GM18907 (cell line): Measurements from ENCODE around the gene EMC8.
"Not testable (repeated sequence)": the region's sequence is repeated elsewhere in the genome, so short reads cannot be mapped to it uniquely, and the experiment has no call there.

ENCODE experiments used
- ATAC-seq: cut with Tn5 transposase; IDR thresholded peaks from one replicate; pipeline ENCODE4 v1.9.1; 2021; ENCODE audit warnings: mild to moderate bottlenecking, moderate library complexity; ENCODE audit not compliant: unreplicated experiment

Gene EMC8

DNA sequence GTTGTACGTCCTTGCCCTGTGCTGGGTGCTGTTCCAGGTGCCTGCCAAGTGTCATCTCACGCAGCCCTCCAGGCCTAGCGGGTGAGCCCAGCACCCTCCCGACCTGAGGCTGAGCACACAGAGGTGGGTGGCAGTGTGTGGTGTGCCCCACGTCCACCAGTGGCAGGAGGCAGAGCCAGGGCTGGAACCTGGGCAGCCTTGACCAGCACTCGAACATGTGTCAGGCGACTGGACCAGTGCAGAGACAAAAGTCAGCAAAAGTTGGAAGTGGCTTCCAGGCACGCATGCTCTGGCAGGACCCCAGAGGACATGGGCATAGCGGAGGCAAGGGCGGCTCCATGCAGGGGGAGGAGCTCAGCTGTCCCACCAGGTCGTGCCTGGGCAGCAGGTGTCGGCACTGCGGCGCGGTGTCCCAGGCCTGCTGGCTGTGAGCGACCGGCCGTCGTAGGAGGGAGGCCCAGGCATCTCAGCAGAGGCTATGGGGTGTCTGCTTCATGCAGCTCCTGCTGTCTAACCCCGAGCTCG is 35.9 kb upstream of the EMC8 start:
- ATAC-seq, result no peak

DNA sequence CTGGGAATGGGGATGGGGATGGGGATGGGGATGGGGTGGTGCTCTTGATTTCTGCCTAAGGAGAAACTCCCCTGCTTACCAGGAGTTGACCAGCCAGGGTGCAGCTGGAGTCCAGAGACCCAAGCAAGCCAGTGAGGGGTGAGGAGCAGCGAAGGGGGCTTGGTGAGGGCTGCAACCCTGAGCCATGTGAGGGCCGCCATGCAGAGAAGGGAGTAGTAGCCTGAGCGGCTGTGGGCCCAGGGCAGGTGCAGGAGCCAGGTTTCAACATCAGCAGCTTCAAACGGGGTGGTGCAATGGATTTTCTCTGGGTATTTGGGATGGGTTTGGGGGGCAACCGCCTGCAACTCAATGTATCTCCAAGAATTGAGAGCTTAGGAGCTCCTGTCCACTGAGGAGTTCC is 35.4 kb upstream of the EMC8 start:
- no peak for ATAC-seq

DNA sequence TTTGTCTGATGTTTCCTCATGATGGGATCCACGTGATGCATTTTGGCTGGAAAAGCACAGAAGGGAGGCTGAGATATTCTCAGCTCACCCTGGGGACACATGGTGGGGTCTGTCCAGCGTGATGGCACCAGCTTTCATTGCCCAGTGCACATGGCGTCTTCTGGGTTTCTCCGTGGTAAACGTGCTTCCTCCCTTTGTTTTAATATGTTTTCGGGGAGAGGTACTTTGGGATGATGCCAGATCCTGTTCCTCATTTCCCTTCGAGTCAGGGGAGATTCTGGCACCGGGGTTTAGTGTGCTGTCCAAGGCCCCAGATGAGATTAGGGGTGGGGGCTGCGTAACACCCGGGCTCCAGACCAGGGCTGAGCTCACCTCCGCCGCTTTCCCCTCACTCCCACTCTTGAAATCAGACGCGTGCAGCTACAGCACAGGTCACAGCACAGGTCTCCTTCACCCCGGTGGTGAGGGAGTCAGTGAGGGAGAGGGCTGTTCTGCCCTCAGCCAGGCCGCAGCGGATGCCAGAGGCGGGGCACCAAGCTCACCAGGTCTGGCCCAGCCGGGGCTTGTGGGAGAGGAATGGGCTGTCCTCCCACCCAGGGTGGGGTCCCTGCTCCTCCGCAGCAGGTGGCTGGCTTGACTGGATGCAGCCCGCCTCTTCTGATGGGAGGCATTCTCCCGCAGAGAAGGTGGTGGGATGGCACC is 34.0 kb upstream of the EMC8 start:
- no peak for ATAC-seq

DNA sequence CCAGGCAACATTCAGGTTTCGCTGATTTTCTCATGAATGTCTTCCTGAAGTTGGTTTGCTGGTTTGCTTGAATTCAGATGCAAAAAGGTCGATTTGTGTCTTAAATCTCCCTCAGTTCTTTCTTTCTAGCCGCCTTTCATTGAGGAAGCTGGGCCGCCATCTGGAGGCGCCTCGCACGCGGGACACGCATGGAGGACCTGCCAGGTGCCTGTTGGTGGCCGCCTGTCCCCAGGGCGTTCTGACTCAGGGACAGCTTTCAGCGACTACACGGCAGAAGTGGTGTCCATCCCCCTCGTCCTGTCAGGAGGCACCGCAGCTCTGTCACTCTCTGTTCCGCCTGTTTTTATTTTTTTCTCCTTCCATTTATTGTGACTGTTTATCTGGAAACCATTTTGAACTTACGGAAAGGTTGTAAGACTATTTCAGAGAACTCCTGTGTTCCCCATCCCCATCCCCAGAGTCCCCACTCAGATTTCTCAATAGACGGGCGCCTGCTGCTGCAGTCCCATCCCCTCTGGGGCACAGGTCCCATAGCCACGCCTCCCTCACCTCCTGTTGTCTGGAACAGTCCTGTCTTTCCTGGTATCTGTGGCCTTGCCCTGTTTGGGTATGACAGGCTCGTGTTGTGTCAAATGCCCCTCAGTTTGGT is 33.4 kb upstream of the EMC8 start:
- no peak for ATAC-seq

DNA sequence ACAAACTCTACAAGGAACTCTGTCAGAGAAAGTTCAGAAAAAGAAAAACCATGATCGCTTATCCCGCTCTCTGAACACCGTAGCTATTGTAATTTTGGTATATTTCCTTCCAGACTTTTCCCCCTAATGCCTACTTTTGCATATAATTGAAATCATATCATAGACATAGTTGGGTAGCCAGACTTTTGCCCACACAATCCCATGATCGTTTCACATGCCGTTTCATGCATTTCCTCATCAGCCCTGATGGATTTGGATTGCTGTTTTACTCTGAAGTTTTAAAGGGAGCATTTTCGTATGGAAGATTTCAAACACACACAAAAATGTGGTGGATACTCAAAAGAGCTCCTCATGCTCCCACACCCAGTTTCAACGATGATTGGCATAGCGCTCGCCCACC is 31.5 kb upstream of the EMC8 start:
- ATAC-seq, result no peak

DNA sequence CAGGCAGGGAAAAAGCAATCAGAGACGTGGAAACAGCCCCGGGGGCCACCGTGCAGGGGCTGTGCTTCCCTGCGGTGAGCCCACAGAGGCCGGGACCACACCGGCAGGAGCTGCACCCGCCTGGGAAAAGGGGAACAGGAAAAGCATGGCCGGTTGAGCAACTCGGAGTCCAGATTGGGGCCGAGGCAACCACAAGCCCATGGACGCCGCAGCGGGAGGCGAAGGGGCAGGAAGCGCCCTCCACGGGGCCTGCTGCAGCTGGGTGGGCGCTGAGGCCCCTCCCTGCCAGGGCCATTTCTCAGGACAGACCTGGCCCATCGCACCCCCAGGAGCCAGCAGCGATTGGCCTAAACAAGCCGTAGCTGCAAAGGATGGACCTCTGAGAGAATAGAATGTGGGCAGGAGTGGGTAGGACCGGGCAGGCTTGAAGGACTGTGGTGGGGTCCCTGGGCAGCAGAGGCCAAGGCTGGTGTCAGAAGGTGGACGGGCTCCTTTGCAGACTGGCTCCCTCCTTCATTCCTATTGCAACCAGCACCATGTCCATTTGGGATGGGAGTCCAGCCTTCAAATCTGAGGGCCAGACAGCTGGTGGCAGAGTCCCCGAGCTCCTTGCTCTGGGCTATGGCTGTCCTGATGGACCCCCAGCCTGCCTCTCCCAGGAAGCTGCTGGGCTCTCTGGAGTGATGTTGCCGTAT is 30.6 kb upstream of the EMC8 start:
- no peak for ATAC-seq

DNA sequence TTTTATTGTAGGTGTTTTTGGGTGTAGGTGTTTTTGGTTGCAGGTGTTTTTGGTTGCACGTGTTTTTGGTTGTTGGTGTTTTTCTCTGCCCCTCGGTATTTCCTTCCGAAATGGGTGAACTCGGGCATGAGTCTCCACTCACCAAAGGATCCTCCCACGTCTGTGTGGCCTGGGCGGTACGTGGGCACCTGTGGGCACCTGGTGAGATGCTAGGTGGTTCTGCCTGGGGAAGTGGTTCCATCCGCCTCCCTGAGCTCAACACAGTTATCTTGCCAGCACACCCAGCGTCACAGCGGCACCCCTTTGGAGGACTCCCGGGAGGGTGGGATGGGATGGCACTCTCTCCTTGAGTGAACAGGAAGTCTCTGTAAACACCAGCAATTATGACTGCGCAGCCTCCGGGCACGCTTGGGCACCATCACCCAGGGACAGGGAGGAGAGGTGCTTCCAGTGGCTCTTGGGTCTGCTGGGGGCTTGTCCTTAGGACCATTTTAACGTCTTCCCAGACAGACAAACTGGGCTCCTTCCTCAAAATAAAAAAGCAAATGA is 29.9 kb upstream of the EMC8 start:
- ATAC-seq, result no peak

DNA sequence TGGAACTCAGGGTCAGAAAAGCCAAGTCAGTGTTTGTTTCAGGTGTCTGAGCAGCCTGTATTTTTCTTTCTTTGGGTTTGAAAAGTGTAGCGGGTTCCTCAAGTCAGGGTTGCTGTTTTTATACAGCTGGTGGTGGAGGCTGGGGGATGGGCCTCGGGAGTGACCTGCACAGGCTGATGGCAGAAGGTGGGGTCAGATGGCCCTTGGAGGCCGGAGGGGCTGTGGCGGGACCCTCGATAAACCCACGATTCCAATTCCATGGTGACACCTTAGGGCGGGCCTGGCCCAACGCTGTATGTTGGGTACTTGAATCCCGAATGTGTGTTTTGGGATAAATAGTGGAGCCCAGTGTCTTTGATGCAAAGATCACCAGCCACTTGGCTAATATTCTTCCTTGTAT is 28.8 kb upstream of the EMC8 start:
- no peak for ATAC-seq

DNA sequence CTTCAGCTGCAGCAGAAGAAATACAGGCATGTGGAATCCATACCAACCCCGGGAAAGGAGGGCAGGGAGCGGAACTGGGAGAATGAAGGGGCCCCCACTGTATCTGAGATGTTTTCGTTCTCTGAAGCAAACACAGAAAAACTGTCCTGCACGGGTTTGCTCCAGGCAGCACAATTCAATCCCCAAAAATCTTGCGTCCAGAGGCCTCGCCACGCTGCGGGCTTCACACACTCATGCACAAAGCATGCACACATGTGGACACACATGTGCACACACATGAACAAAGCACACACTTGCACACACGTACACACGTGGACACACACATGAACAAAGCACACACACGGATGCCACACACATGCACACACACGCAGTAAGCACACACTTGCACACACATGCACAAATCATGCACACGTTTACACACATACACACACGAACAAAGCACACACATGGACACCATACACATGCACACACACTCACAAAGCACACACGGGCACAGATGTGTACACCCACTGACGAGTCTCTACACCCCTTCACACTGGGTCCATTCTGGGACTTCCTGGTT is 27.4 kb upstream of the EMC8 start:
- ATAC-seq, result no peak

DNA sequence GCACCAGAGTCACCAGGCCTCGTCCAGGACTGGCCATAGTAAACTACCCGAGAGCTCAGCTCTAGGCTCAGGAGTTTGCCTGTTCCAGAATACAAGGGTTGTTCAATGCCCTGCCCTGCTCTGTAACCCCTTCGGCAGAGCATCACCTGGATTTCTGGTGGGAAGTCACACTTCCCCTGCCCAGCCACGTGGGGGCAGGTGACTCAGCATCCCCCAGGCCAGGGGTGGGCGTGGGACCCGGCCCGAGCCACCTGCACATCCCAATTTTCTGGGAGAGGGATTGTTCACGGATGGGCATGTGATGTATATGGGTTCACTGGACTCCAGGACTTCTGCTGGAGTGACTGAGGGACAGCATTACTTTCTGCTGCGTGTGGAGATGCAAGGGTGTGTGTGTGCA is 26.0 kb upstream of the EMC8 start:
- no peak for ATAC-seq

DNA sequence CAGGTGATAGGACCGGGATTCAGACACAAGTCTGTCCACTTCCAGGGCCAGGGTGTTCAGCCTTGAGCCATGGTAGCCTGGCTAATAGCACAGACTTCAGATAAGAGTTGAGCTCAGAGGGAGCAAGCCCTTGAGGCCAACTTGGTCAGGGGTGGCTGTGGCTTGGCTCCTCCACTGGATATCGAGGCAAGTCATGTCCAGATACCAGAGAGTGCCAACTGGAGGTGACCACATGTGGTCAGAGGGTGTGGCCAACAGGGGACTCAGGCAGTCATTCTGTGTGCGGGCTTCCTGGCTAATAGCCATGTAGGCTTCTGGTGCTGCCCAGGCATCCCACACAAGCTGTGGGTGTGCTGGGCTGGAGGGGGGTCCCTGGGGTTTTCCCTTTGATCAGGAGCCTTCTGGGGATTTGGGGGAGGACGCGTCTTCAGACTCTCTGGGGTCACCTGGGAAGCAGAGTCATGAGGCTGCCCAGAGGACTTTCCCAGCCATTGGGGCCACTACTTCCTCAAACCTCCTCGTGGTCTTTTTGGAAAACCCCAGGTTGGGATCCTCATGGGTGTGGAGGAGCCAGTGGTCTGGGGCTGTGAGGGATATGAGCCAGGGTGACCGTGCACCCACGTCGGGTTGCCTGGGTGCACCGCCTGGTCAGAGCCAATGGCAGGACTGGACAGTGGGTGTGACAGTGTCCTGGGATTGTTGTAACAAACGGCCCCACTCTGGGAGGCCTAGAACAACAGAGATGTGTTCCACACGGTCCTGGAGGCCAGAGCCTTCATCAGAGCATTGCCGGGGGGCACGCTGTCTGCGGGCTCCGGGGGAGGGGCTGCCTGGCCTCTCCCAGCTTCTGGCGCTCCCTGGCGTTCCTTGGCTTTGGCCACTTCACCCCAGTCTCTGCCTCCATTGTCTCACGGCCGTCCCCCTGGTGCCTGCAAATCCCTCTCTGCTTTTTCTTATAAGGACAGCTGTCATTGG is 25.1 kb upstream of the EMC8 start:
- ATAC-seq, result no peak

DNA sequence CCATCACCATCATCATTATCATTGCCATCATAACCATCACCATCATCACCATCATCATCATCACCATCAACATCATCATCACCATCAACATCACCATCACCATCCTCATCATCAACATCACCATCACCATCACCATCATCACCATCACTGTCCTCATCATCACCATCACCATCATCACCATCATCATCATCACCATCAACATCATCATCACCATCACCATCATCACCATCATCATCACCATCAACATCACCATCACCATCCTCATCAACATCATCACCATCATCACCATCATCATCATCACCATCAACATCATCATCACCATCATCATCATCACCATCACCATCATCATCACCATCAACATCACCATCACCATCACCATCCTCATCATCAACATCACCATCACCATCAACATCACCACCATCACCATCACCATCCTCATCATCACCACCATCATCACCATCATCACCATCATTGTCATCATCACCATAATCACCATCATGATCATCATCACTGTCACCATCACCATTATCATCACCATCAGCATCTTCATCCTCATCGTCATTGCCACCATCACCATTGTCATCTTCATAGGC is 24.1 kb upstream of the EMC8 start:
- no peak for ATAC-seq

DNA sequence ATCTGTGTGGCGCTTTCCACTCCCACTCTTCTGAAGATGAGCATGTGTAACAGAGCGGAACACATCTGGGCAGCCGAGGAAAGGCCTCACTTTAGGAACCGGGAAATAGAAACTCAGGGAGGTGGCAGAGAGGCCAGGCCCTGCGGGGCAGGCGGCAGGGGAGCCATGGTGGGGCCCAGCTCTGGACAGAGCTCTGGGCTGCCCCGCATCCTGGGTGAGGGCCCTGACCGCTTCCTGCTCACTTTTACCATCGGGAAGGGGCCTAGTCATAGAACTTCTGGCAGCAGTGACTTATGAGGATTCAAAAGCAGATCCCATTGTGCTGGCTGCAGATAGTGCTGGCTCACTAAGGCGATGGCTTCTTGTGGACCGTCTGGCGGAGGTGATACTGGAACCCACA is 22.8 kb upstream of the EMC8 start:
- no peak for ATAC-seq

DNA sequence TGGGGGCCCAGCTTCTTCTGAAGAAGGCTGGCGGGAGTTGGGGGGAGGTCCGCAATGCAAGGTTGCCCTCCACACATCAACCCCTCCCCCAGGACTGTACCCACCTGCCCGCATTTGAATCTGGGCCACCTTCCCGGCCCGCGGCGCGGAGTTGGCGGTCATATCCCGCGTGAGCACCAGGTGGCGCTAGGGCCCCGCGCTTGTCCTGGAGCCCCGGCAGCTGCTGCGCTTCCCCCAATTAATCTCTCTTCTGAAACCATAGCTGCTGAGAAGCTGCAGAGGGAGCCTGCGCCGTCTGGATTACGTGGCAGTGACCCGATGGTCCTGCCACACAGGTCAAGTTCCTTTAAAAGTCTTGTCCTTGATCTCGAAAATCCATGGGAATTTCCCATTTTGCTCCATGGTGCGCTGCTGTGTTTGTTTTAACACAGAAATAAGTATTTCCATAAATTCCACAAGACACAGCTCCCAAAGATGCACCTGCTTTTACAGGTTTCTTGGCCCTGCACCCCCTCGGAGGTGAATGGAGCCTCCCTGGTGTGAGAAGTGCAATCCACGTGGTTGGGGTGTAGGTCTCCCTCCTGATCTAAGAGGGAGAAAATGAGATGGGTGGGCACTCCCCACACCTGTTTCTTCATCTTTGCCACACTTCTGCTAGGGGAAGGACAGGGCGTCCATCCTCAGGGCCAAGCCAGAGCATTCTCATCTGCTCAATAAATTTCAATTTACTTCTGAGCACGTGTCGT is 22.2 kb upstream of the EMC8 start:
- ATAC-seq, result peak; percentile 81

DNA sequence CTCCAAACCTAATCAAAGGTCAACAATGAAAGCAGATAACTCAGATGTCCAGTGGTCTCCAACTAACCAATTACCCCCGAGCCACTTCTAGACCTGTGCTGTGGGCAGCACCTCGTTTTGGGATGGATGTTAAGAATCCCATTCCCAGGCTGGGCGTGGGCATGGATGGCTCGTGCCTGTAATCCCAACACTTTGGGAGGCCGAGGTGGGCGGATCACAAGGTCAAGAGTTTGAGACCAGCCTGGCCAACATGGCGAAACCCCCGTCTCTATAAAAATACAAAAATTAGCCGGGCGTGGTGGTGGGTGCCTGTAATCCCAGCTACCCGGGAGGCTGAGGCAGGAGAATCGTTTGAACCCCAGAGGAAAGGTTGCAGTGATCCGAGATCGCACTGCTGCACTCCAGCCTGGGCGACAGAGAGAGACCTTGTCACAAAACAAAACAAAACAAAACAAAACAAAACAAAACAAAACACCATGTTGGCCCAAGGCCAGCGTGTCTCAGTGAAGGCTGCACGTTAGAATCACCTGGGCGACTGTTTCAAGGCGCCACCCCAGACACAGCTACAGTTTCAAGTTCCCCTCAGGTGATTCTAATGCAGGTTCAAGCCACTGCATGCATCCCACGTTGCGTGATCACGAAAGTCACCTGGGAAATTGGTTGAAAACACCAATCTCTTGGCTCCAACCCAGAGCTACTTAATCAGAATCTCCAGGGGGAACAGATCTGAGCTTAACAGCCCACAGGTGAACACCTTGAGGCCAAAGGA is 21.4 kb upstream of the EMC8 start:
- peak; percentile 8 for ATAC-seq

DNA sequence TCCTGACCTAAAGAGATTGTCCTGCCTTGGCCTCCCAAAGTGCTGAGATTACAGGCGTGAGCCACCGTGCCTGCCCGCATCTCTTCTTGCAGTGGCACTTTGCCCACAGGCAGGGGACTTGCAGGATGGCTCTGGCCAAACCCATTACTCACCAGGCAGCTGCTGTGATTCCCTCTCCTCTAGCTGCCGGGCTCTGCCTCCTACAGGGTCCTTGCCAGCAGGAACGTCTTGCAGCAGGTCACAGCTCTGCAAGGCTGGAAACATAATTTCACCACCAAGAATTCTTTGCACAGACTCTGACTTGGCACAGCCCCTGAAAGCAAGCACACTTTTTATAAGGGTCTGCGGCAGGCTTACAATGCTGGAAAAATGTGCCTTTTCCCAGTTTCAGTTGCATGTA is 20.4 kb upstream of the EMC8 start:
- no peak for ATAC-seq

DNA sequence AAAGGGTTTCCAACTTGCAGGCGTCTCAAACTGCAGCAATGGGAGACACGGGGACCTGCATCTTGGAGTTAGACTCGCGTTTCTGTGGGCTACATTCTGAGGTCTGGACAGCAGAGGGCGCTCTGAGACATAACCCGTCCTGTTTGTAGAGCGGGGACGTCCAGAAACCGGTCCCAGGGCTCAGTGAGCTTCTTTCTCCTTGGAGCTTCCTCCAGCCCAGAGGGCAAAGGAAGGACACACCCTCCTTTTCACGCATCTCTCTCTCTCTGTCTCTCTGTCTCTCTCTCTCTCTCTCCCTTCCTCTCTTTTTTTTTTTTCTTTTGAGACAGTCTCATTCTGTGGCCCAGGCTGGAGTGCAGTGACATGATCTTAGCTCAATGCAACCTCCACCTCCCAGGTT is 19.9 kb upstream of the EMC8 start:
- ATAC-seq, result no peak

DNA sequence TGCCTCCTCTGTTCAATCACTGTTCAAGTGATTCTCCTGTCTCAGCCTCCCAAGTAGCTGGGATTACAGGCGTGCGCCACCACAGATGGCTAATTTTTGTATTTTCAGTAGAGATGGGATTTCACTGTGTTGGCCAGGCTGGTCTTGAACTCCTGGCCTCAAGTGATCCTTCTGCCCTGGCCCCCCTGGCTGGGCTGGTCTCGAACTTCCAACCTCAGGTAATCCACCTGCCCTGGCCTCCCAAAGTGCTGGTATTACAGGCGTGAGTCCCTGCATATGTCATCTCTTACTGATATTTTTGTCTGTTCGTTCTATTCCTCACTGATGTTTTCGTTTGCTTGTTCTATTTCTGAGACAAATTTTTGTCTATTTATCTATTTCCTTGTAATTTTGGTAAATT is 17.9 kb upstream of the EMC8 start:
- not testable (repeated sequence) for ATAC-seq
